GM20000 (cell line): ENCODE measurements around the gene CAMK2B.
"Not testable (repeated sequence)": the region's sequence is repeated elsewhere in the genome, so short reads cannot be mapped to it uniquely, and the experiment has no call there.

Source experiments
- DNase-seq: peaks from one replicate; pipeline ENCODE4 v3.0.0; 2012; ENCODE audit warnings: low spot score
- TF ChIP-seq, protein P1 (sequence below): IDR thresholded peaks from 2 replicates; pipeline ENCODE4 v1.5.1; 2012; ENCODE audit warnings: mild to moderate bottlenecking, control low read depth; ENCODE audit errors: extremely low read depth, missing control alignments

Gene CAMK2B

DNA sequence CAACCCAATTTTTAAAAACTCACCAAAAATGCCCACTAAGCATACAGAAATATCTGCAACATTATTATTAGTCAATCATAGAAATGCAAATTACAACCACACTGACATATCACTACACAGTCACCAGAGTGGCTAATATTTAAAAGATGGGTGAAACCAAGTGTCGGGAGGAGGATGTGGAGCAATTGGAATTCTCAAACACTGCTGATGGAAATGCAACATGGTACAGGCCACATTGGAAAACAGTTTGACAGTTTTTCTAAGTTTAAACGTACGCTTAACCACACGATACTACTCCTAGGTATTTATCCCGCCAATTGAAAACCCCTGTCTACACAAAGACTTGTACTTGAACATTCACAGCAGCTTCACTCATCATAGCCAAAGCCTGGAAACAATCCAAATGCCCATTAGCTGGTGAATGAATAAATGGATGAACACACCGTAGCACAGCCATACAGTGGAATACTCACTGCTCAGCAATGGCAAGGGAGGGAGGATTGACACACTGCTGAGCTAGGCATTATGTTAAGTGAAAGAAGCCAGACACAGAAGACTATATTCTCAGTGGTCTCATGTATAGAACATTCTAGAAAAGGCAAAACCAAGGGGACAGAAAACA lies 152.5 kb downstream of the CAMK2B start:
- no peak for DNase-seq
- TF ChIP-seq, protein P1, sequence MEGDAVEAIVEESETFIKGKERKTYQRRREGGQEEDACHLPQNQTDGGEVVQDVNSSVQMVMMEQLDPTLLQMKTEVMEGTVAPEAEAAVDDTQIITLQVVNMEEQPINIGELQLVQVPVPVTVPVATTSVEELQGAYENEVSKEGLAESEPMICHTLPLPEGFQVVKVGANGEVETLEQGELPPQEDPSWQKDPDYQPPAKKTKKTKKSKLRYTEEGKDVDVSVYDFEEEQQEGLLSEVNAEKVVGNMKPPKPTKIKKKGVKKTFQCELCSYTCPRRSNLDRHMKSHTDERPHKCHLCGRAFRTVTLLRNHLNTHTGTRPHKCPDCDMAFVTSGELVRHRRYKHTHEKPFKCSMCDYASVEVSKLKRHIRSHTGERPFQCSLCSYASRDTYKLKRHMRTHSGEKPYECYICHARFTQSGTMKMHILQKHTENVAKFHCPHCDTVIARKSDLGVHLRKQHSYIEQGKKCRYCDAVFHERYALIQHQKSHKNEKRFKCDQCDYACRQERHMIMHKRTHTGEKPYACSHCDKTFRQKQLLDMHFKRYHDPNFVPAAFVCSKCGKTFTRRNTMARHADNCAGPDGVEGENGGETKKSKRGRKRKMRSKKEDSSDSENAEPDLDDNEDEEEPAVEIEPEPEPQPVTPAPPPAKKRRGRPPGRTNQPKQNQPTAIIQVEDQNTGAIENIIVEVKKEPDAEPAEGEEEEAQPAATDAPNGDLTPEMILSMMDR: no peak

DNA sequence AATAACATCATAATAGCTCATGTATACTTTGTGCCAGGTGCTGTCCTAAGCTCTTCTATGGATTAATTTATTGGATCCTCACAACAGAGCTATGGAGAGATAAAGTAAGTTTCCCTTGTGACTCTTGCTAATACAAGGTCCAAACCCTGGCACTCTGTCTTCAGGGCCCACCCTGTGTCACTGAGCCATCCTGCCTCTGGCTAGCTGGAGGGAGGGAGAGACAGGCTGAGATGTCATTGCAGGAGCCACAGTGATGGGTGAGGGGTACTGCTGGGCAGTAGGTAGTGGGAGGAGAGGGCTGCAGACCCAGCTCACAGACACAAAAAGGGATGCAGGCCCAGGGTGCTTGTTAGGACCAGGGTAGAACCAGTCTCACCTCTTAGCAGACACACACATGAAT lies 153.0 kb downstream of the CAMK2B start:
- no peak for DNase-seq

DNA sequence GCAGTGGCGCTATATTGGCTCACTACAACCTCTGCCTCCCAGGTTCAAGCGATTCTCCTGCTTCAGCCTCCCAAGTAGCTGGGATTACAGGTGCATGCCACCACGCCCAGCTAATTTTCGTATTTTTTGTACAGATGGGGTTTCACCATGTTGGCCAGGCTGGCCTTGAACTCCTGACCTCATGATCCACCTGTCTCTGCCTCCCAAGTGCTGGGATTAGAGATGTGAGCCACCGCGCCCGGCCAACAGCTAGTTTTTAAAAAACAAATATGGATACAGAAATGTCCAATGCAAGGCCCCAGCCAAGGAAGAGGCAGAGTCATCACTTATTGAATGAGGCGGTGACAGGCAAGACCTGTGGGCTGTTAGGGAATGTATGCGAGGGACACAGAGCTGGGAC lies 153.5 kb downstream of the CAMK2B start:
- not testable (repeated sequence) for DNase-seq

More for the DNA sequence above, 153.0 kb downstream of the CAMK2B start:
- TF ChIP-seq, protein P1: no peak

- no peak for DNase-seq
- TF ChIP-seq, protein P1: no peak
These were observed 157.5 kb downstream of the CAMK2B start for GRCh38 chr7:44167920-44168319.
